NB4 (cell line): ENCODE data around the gene CNOT6.
"Not testable (repeated sequence)": the region's sequence is repeated elsewhere in the genome, so short reads cannot be mapped to it uniquely, and the experiment has no call there.

ENCODE experiments used
- CTCF ChIP-seq: IDR thresholded peaks from one replicate; pipeline ENCODE4 v1.5.1; 2012; ENCODE audit warnings: low read depth, low read length
- MYC ChIP-seq: IDR thresholded peaks from 2 replicates; pipeline ENCODE4 v1.6.1; 2011; ENCODE audit warnings: low read depth, low read length
- POLR2A ChIP-seq: IDR thresholded peaks from 2 replicates; pipeline ENCODE4 v1.6.1; 2011; ENCODE audit warnings: mild to moderate bottlenecking; ENCODE audit not compliant: insufficient read length; ENCODE audit errors: extremely low read depth
- TF ChIP-seq, protein P1 (sequence below): IDR thresholded peaks from 2 replicates; pipeline ENCODE4 v1.6.1; 2011; ENCODE audit warnings: low read depth, low read length

DNA sequence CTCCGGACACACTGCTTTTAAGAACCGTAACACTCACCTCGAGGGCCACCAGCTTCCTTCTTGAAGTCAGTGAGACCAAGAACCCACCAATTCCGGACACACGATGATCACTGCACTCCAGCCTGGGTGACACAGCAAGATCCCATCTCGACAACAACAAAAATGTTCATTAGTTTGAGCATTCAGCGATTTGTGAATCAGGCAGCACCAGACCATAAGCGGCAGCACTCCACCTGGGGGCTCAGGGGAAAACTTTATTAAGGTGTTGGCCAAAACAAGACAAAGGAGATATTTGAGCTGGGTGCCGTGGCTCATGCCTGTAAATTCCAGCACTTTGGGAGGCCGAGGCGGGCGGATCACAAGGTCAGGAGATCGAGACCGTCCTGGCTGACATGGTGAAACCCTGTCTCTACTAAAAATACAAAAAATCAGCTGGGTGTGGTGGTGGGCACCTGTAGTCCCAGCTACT is 34.5 kb upstream of the CNOT6 start:
- TF ChIP-seq CTCF, POLR2A, MYC: not testable (repeated sequence)
- TF ChIP-seq, protein P1, sequence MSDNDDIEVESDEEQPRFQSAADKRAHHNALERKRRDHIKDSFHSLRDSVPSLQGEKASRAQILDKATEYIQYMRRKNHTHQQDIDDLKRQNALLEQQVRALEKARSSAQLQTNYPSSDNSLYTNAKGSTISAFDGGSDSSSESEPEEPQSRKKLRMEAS = not testable (repeated sequence)
